ENCODE results near the gene MYCL. TPM values are rescaled to one million over a fixed set of nuclear protein-coding genes. Genes with fewer than 3 reads are reported as not detected.

Gene MYCL
- total and polyA plus RNA-seq, 10 of the 15 experiments (the other 5 are each of a cell fraction or from before 2014, with no cell fraction given) = 0.11 to 1.4 (median 0.40) TPM; not detected in 1

- FAIRE-seq (no peak), DNase-seq (ENCODE audit: low read depth, low spot score) (no peak), ATAC-seq (no peak)
- SMC1A ChIA-PET (ENCODE audit: uncharacterized antibody, unreplicated experiment) = interaction anchor here (1.0 to 1.3 kb wide), 2 partner anchors 13 to 145 kb away, joined by 3 to 4 read pairs; no protein-coding TSS in a partner anchor
- Histone ChIP-seq H3K36me3 (ENCODE audit: control insufficient read depth in 2 of 2, insufficient read depth in 2 of 2, low read length in 1 of 2) (no peaks in the 10 kb centered on the region), H3K4me1 (ENCODE audit: control insufficient read depth, insufficient read depth, low read length) (0 out of 2 replicates have a peak, but pooled peaks cover 3% of the 10 kb centered on the region), H3K27ac (ENCODE audit: control insufficient read depth, insufficient read depth) (no peak overlapping the region), H4K20me1 (ENCODE audit: control insufficient read depth, insufficient read depth) (no peaks in the 10 kb centered on the region), H3K27me3 (replicated peaks in 1 of 2; ENCODE audit: control insufficient read depth in 2 of 2, insufficient read depth in 2 of 2, low read length in 1 of 2) (no peaks in the 10 kb centered on the region), H3K9me3 (replicated peaks; ENCODE audit: control insufficient read depth, insufficient read depth, low read length) (no peaks in the 10 kb centered on the region), H3K9ac (ENCODE audit: control insufficient read depth, insufficient read depth, low read length) (no peak overlapping the region), H2AFZ (ENCODE audit: control insufficient read depth, low read depth, low read length) (no peak overlapping the region), H3K4me3 (no peak overlapping the region), H3K79me2 (ENCODE audit: control insufficient read depth, insufficient read depth, low read length) (peaks cover 16% of the 10 kb centered on the region), H3K4me2 (ENCODE audit: control insufficient read depth, insufficient read depth) (no peak overlapping the region)
- POLR2A ChIA-PET = interaction anchor here (1.0 kb wide), 1 partner anchor 43 kb away, joined by 3 read pairs; no protein-coding TSS in a partner anchor
- RAD21 ChIA-PET (ENCODE audit: unreplicated experiment) = interaction anchor here (1.0 kb wide), 1 partner anchor 145 kb away, joined by 3 read pairs; no protein-coding TSS in a partner anchor
- 21% methylated on average over 2 of the region's 2 CpGs for WGBS (ENCODE audit: insufficient coverage, insufficient replicate concordance, low lambda C conversion rate, missing lambda C conversion rate)
- intact Hi-C loops (cut with micrococcal nuclease; ENCODE audit: unreplicated experiment) (no loop called here), in situ Hi-C loops (cut with MboI) (no loop called here)
- BruUV-seq (replicated peaks) = no TSS peak
- TF ChIP-seq BMI1 (IDR thresholded peaks at IDR 0.05; ENCODE audit: borderline replicate concordance) (peak; percentile 83), MAX (IDR thresholded peaks at IDR 0.05; ENCODE audit: low read depth, low read length) (no peak), SIX5 (IDR thresholded peaks at IDR 0.05; ENCODE audit: low read depth, low read length, severe bottlenecking) (no peak)
- CTCF ChIA-PET = interaction anchor here (1.0 to 1.5 kb wide), 2 partner anchors 10 to 15 kb away, joined by 3 to 4 read pairs; partner anchors contain the start of gene MYCL
These were observed 14.9 kb downstream of the MYCL start for GRCh38 chr1:39886757-39887231.

- RAD21 ChIA-PET (ENCODE audit: unreplicated experiment) = interaction anchor here (0.7 kb wide), 1 partner anchor 9 kb away, joined by 3 read pairs; no protein-coding TSS in a partner anchor
- BruUV-seq (replicated peaks) = no TSS peak
- SMC1A ChIA-PET (ENCODE audit: uncharacterized antibody, unreplicated experiment) = interaction anchor here (1.2 kb wide), 1 partner anchor 8 kb away, joined by 3 read pairs; no protein-coding TSS in a partner anchor
- Histone ChIP-seq H2AFZ (ENCODE audit: control insufficient read depth, low read depth, low read length) (no peak overlapping the region), H3K27ac (ENCODE audit: control insufficient read depth, insufficient read depth) (no peak overlapping the region), H4K20me1 (ENCODE audit: control insufficient read depth, insufficient read depth) (no peaks in the 10 kb centered on the region), H3K4me1 (ENCODE audit: control insufficient read depth, insufficient read depth, low read length) (0 out of 2 replicates have a peak, but pooled peaks cover 4% of the 10 kb centered on the region), H3K4me2 (ENCODE audit: control insufficient read depth, insufficient read depth) (no peak overlapping the region), H3K9ac (ENCODE audit: control insufficient read depth, insufficient read depth, low read length) (no peak overlapping the region), H3K4me3 (no peak overlapping the region), H3K27me3 (replicated peaks in 1 of 2; ENCODE audit: control insufficient read depth in 2 of 2, insufficient read depth in 2 of 2, low read length in 1 of 2) (no peaks in the 10 kb centered on the region), H3K9me3 (replicated peaks; ENCODE audit: control insufficient read depth, insufficient read depth, low read length) (no peaks in the 10 kb centered on the region), H3K36me3 (ENCODE audit: control insufficient read depth in 2 of 2, insufficient read depth in 2 of 2, low read length in 1 of 2) (no peaks in the 10 kb centered on the region), H3K79me2 (ENCODE audit: control insufficient read depth, insufficient read depth, low read length) (peaks cover 28% of the 10 kb centered on the region)
- FAIRE-seq = no peak
- POLR2A ChIA-PET = no interaction called here
- 53% methylated on average over 5 of the region's 5 CpGs for WGBS (ENCODE audit: insufficient coverage, insufficient replicate concordance, low lambda C conversion rate, missing lambda C conversion rate)
- ATAC-seq = no peak
- in situ Hi-C loops (cut with MboI) (no loop called here), intact Hi-C loops (cut with micrococcal nuclease; ENCODE audit: unreplicated experiment) (no loop called here)
- CTCF ChIA-PET = interaction anchor here (0.6 to 0.9 kb wide), 2 partner anchors 15 to 24 kb away, joined by 3 to 6 read pairs; no protein-coding TSS in a partner anchor
- TF ChIP-seq POU2F2 (IDR thresholded peaks at IDR 0.05; ENCODE audit: borderline replicate concordance, low read depth, low read length) (no peak), IKZF2 (IDR thresholded peaks at IDR 0.05) (no peak), NR2F1 (conservative IDR thresholded peaks at IDR 0.05) (no peak), IKZF1 (conservative IDR thresholded peaks at IDR 0.05) (no peak)
- DNase-seq (ENCODE audit: low read depth, low spot score) = no peak
These were observed 16.2 kb downstream of the MYCL start for GRCh38 chr1:39885516-39885915.

All from GM12878 (cell line).